Left renal cortex interstitium (tissue), 4 donors: ENCODE measurements around the gene EOLA1. TPM values are rescaled to one million over a fixed set of nuclear protein-coding genes. Genes with fewer than 3 reads are reported as not detected.
A peak's percentile ranks its signal among the peaks of the same experiment; 100 is the strongest.
"Not testable (repeated sequence)": the region's sequence is repeated elsewhere in the genome, so short reads cannot be mapped to it uniquely, and the experiment has no call there.

Experiments used
- DNase-seq, 4 donors: peaks; one replicate each; pipeline ENCODE4 v3.0.0-alpha.2; 2013; ENCODE audit warnings: low read depth in 4 of 4, low spot score in 2 of 4, missing footprints in 1 of 4
- polyA plus RNA-seq, 4 donors: library from polyadenylated mRNA; unstranded; fragments of 120-200 nt; gene quantifications; one replicate each; pipeline ENCODE4 v1.2.1, GENCODE V29; 2013; ENCODE audit not compliant: insufficient read length in 4 of 4

The EOLA1 gene
- 10 to 100 TPM; 22.7 to 25.7 (median 23.7) TPM for polyA plus RNA-seq

- peak; percentile 70 to 80 (median 74) for DNase-seq
Measured at GRCh38 chrX:149540621-149541520, at the start of gene EOLA1. Gene EOLA1, plus strand, starts transcription at chrX:149541012. Its CDS starts 4,619 bp downstream, at chrX:149545631.

GRCh38 chrX:149491812-149492211 is 49.0 kb upstream of the EOLA1 start:
- DNase-seq: no peak

- no peak for DNase-seq
Measured at GRCh38 chrX:149493567-149494562, 46.9 kb upstream of the EOLA1 start.

- DNase-seq: no peak
Measured at GRCh38 chrX:149494844-149495565, 45.8 kb upstream of the EOLA1 start.

- no peak for DNase-seq
Measured at GRCh38 chrX:149495573-149496071, 45.2 kb upstream of the EOLA1 start.

- no peak for DNase-seq
Measured at GRCh38 chrX:149497054-149497453, 43.8 kb upstream of the EOLA1 start.

GRCh38 chrX:149497626-149498025 is 43.2 kb upstream of the EOLA1 start:
- DNase-seq: no peak

- no peak for DNase-seq
Measured at GRCh38 chrX:149498767-149499166, 42.0 kb upstream of the EOLA1 start.

- DNase-seq: no peak
Measured at GRCh38 chrX:149499766-149500165, 41.0 kb upstream of the EOLA1 start.

- not testable (repeated sequence) for DNase-seq
Measured at GRCh38 chrX:149502923-149503322, 37.9 kb upstream of the EOLA1 start.

- not testable (repeated sequence) for DNase-seq
Measured at GRCh38 chrX:149503446-149503845, 37.4 kb upstream of the EOLA1 start.

- DNase-seq: no peak
Measured at GRCh38 chrX:149504226-149504914, 36.4 kb upstream of the EOLA1 start.

- DNase-seq: peak; percentile 31 to 75 (median 53)
Measured at GRCh38 chrX:149504915-149505651, 35.7 kb upstream of the EOLA1 start, which contains the start of gene IDS. Gene IDS, minus strand, starts transcription at chrX:149505306. Its CDS starts 169 bp downstream, at chrX:149505137.

- no peak for DNase-seq
Measured at GRCh38 chrX:149505671-149506070, 35.1 kb upstream of the EOLA1 start.

- DNase-seq: no peak
Measured at GRCh38 chrX:149506349-149506748, 34.5 kb upstream of the EOLA1 start.

- no peak for DNase-seq
Measured at GRCh38 chrX:149508467-149508866, 32.3 kb upstream of the EOLA1 start.

GRCh38 chrX:149510386-149510785 is 30.4 kb upstream of the EOLA1 start:
- DNase-seq: no peak

GRCh38 chrX:149511081-149511480 is 29.7 kb upstream of the EOLA1 start:
- no peak for DNase-seq
